GM19372 (cell line): Measurements from ENCODE around the gene ACSF3.

Experiments used
- ATAC-seq: cut with Tn5 transposase; IDR thresholded peaks from one replicate; pipeline ENCODE4 v1.9.1; 2021; ENCODE audit warnings: mild to moderate bottlenecking, low read depth, moderate library complexity; ENCODE audit not compliant: unreplicated experiment

The ACSF3 gene

DNA sequence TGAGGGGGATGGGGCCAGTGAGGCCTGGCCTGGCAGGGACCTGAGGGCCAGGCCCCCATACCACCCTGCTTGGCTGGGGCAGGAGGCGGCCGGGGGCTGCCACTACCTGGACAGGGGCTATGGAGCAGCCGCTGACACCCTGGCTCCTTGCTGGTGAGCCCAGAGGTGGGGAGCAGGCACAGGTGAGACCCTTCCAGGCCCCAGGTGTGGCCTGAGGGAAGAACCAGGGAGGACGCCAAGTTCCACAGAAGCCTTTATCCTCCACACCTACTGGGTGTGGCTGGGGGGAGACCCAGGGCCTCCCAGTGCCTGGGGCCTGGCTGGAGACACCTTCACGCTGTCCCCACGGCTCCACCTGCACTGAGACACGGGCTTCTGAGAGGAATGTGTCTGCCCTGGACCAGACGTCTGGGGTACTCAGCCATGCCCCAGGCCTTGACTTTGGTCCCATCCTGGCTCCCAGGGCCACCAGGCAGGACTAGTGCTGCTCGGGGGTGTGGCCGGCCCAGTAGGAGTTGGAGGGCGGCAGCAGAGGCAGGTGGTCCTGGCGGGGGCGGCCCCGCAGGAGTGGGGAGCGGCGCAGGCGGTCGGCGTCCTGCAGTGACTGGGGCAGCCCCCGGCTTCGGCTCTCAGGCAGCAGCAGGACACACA lies 102.0 kb downstream of the ACSF3 start:
- no peak for ATAC-seq

DNA sequence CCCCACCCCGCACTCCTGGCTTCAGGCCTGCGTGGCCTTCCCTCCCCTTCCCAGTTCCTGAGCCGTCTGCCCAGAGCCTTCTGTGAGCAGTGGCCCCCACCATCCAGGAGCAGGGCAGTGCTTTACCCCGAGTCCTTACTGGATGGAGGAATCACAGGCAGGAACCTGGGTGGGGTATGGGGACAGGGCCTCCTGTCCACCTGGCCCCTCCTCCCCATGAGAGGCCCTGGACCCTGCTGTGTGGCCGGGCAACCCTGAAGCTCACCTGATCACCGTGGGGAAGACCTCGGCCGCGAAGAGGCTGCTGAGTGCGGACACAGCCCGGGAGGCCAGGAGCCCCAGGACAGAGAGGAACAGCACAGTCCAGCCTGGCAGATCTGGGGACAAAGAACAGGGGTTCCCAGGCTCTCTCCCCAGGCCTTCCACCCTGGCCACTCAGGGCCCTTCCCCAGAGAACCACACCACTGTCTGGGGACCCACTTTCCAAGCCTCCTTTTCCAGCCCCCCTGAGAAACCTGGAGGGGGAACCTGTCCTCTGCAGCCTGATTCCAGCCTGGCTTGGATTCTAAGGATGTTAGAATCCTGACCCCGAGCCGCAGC lies 103.5 kb downstream of the ACSF3 start:
- no peak for ATAC-seq

DNA sequence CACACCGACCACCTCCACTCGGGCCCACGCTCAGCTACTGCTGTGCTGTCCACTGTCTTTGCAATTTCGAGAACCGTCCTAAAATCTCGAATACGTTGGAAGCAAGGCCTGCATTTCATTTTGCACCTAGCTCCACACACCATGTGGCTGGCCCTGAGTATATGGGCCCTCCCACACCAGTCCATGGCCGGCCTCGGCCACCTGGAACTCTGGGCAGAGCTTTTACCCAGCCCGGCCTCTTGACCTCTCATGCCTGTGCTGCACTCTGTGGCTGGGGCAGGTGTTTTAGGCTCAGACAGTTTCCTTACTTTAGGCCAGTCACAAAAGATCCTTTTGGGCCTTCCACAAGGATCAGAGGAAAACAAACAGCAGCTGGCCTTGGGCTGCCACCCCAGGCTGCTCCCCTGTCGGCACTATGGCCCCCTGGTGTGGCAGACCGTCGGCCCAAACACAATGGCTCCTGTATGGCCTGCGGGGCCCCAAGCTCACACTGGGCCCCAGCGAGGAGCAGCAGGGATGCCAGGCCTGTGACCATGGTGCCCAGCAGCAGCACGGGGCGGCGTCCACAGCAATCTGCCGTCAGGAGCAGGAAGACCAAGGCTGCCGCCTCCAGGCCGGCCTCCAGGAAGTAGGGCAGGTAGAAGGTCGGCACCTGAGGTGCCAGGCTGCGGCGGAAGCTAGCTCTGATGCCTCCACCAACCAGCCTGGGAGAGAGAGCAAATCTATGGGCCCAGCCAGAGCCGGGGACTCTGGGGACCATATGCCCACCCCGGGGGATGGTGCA lies 104.2 kb downstream of the ACSF3 start:
- ATAC-seq: no peak

DNA sequence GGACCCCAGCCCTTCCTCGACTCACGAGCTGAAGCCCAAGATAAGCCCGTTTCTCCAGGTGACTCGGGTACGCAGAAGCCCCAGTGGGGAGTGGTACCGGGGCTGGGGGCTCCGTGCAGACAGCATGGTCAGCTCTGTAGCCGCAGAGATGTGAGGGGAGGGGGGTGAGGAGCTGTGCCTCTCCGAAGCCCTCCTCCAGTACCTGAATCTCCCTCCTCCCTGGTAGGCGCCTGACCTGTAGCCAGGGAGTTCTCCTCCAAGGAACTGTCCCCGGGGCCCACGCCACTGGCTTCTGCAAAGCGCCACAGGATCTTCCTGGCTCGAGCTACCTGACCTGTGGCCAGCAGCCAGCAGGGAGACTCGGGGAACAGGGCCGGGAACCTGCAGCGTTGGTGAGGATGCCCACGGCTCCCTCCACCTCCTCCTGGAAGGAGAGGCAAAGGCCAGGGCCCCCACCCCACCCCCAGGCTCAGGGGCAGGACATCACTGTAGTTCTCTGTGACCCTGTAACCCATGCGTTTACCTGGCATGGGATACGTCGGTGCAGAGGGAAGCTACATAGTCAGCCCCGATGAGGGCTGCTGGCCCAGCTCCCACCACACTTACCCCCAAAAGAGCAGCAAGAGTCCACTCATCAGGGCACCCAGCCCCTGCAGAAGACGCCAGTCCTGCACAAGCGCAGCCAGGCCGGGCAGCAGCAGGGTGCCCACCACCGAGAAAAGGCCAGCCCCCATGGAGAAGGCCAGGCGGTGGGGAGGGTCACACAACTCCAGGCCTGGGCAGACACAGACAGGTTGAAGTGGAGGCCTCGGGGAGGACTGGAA lies 105.0 kb downstream of the ACSF3 start:
- ATAC-seq: no peak

DNA sequence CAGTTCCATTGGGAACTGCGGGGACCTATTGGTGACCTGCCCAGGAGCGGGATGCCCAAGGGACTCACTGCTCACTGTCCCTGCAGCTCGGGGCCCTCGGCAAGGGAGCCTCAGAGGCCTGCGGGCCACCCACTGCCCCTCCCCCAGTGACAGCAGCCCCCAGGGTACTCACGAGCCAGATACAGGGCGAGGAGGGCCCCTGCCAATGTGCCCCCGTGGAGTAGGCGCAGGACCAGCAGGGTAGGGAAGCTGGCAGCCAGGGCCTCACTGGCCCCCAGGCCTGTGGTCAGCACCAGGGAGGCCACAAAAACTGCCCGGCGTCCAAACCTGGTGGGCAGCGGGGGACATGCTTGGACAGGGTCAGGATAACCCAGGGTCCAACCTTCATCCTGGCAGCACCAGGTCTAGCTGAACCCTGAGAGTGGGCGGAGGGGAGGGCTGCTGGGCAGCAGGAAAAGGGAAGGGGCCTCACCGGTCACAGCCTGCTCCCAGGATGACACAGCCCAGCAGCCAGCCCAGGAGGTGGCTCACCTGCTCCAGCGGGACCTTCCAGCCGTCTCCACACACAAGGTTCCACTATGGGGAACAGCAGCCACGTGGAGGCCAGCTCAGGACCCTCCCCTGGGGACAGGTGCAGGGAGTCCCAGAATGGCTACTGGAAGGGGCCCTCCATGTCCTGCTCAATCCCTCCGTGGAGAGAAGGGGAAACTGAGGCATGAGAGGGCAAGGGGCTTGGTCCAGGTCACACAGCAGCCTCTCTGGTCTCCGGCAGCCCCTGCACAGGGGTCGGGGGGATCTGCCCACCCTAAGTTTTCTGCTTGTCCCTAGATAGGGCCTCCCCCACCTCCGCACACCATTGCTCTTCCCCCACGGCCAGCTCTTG lies 105.8 kb downstream of the ACSF3 start:
- ATAC-seq: no peak

- no peak for ATAC-seq
Measured at GRCh38 chr16:89200124-89200849, 106.6 kb downstream of the ACSF3 start, which contains the start of gene SLC22A31. TSS of gene SLC22A31 (minus strand) at chr16:89200537. CDS start at chr16:89200501, 36 bp downstream.

DNA sequence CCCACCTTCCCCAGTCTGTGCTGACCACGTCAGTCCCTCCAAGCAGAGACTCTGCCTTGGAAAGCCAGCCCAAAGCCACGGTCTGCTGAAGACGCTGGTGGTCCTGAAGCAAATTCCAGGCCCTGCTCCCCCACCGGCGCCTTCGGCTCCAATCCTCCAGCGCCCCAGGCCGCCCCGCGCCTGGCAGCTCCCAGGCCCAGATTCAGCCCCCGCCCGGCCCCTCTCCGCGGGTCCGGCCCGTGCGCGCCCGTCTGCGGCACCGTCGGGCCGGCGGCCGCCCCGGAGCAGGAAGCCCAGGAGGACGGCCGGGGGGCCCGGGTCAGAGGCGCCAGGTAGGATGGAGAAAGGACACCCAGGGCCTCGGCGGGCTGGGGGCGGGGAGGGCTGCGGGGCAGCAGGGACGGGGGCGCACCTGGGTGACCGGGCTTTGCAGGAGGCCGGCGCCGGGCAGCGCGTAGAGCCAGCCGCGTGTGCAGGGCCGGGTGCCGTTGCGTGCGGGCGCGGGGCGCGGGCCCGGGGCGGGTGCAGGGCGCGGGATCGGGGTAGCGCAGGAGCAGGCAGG lies 107.3 kb downstream of the ACSF3 start:
- ATAC-seq: no peak

DNA sequence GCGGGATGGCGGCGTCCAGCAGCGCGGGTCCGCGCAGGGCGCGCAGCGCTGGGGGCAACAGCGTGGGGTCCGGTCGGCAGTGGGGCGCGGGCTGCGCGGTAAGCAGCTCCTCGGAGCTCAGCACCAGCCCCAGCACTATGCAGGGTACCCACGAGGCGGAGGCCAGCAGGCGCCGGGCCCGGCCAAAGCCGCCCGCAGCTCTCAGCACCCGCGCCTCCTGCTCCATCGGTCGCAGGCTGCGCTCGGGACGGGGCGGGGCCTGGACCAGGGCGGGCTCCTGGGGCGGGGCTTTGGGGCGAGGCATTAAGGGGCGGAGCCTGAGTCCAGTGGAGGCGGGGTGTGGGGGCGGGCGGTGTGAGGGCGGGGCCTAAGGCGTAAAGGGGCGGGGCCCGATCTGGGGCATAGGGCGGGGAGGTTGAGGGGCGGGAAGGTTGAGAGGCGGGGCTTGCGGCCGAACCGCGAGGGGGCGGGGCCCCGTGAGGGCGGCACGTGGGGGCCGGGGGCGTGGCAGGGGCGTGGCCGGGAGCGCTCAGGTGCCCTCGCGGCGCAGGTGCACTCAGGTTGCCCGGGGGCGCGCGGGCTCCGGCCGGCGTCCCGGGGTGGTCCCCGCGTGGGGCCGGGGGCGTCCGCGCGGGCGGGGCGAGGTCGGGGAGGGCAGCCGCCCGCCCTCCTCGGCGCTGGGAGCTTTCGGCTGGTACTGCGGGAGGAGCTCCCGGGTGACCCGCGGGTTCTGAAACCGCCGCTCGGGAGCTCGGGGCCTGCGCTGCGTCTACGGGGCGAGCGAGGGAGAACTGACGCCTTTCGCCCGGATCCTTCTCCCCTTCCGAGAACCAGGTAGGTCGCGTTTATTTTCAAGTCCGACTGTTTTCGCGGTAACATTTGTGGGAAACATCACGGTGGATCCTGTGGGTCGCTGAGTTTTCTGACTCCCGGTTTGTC lies 108.1 kb downstream of the ACSF3 start:
- ATAC-seq: no peak

- ATAC-seq: no peak
Measured at GRCh38 chr16:89202422-89203215, 109.0 kb downstream of the ACSF3 start.
